Measurements from ENCODE around the gene TGFBR3. TPM values are rescaled to one million over a fixed set of nuclear protein-coding genes. Genes with fewer than 3 reads are reported as not detected.
A peak's percentile ranks its signal among the peaks of the same experiment; 100 is the strongest.

Gene TGFBR3
- total and polyA plus RNA-seq, 9 of the 15 experiments (the other 6 are each of a cell fraction or from before 2014, with no cell fraction given): 3.6 to 32.4 (median 15.6) TPM

DNA sequence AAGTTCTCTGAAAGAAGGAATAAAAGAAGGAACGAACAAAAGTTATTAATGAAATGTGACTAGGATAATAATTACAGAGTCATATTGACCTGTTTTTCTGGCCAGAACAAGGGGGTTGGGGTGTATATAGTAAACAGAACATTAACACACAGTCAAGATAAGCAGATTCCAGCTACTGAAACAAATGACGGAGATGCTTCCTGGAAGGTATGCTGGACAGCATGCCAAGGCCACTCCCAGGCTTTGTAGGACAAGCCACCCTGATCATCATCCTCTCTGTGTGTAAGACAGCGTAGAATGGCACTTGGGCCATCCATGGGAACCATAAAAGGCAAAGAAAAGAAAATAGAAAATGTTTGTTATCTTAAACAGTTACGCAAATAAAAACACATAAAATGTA lies 120.7 kb downstream of the TGFBR3 start:
- no TSS peak for BruUV-seq (replicated peaks)
- no peaks in the 10 kb centered on the region for H3K9me3 ChIP-seq (replicated peaks; ENCODE audit: control insufficient read depth, insufficient read depth, low read depth, low read length)
- 44% methylated on average over 4 of the region's 4 CpGs for WGBS (ENCODE audit: insufficient coverage, low coverage, missing lambda C conversion rate)
- no peak overlapping the region for H3K4me3 ChIP-seq
- no peaks in the 10 kb centered on the region for H4K20me1 ChIP-seq (replicated peaks; ENCODE audit: control insufficient read depth, insufficient read depth, low read length)
- H2AFZ ChIP-seq (ENCODE audit: low read depth, low read length): peak overlapping the region; percentile 8; the same call in 1 of the 2 replicates
- in situ Hi-C loops (cut with MboI) (no loop called here), intact Hi-C loops (cut with micrococcal nuclease) (no loop called here)
- CTCF ChIA-PET (ENCODE audit: low intra/inter-chr PET ratio): no interaction called here
- FAIRE-seq: peak; percentile 70
- H3K27ac ChIP-seq (ENCODE audit: extremely low read depth, low read depth, low read length): peak overlapping the region; percentile 29; the same call in 2 of the 3 replicates
- 0 out of 3 replicates have a peak, but pooled peaks cover 3% of the 10 kb centered on the region for H3K36me3 ChIP-seq (ENCODE audit: control insufficient read depth, insufficient read depth, low read length)
- POLR2A ChIA-PET: no interaction called here
- H3K27me3 ChIP-seq (ENCODE audit: control insufficient read depth in 2 of 2, insufficient read depth in 2 of 2, low read length in 2 of 2): no peaks in the 10 kb centered on the region
- H3K9ac ChIP-seq (ENCODE audit: insufficient read depth in 1 of 2, low read depth in 2 of 2, low read length in 2 of 2): no peak overlapping the region
- H3K4me1 ChIP-seq (replicated peaks in 1 of 2; ENCODE audit: control insufficient read depth in 2 of 2, insufficient read depth in 2 of 2, low read length in 2 of 2): peaks cover 12 to 64% of the 10 kb centered on the region in 2 experiments
- peak; percentile 46 for ATAC-seq
- DNase-seq (ENCODE audit: extremely low read depth in 1 of 4, low spot score in 3 of 4): peak in 2 of 4 experiments; percentile 47 to 59
- H3K79me2 ChIP-seq (ENCODE audit: control insufficient read depth, insufficient read depth, low read length): no peaks in the 10 kb centered on the region; the same call in 2 of the 3 replicates
- no peaks in the 10 kb centered on the region for H3K9me1 ChIP-seq (ENCODE audit: control insufficient read depth, insufficient read depth, low read length)
- 0 out of 2 replicates have a peak overlapping the region, but pooled peaks have one; percentile 3 for H3K4me2 ChIP-seq (ENCODE audit: insufficient read depth, low read length)
- TF ChIP-seq ZNF668 (CRISPR knock-in tag; IDR thresholded peaks at IDR 0.05): no peak
- TF ChIP-seq HMGN3 (IDR thresholded peaks at IDR 0.05; ENCODE audit: borderline replicate concordance, extremely low read depth, insufficient read length, low read depth, low read length): no peak
- TF ChIP-seq LCOR (CRISPR knock-in tag; IDR thresholded peaks at IDR 0.05): no peak
- TF ChIP-seq JUND (IDR thresholded peaks at IDR 0.05; ENCODE audit: borderline replicate concordance, low read depth, low read length): no peak
- peak; percentile 33; the same call in 1 of the 3 replicates for TF ChIP-seq JUND (tag; IDR thresholded peaks at IDR 0.05; ENCODE audit: borderline replicate concordance, low read depth, low read length)
- no peak for TF ChIP-seq CSDE1 (IDR thresholded peaks at IDR 0.05)
- TF ChIP-seq NFXL1 (CRISPR knock-in tag; IDR thresholded peaks at IDR 0.05): no peak
- no peak for TF ChIP-seq POLR2G (IDR thresholded peaks at IDR 0.05; ENCODE audit: low read depth, low read length)
- TF ChIP-seq MTA3 (IDR thresholded peaks at IDR 0.05; ENCODE audit: borderline replicate concordance): peak; percentile 24; the same call in 1 of the 2 replicates
- no peak for TF ChIP-seq SETDB1 (IDR thresholded peaks at IDR 0.05; ENCODE audit: low read length)
- TF ChIP-seq NCOA6 (IDR thresholded peaks at IDR 0.05): no peak
- TF ChIP-seq, protein P1, sequence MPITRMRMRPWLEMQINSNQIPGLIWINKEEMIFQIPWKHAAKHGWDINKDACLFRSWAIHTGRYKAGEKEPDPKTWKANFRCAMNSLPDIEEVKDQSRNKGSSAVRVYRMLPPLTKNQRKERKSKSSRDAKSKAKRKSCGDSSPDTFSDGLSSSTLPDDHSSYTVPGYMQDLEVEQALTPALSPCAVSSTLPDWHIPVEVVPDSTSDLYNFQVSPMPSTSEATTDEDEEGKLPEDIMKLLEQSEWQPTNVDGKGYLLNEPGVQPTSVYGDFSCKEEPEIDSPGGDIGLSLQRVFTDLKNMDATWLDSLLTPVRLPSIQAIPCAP (CRISPR knock-in tag; IDR thresholded peaks at IDR 0.05; ENCODE audit: borderline replicate concordance): no peak
- no peak for TF ChIP-seq ZNF212 (CRISPR knock-in tag; IDR thresholded peaks at IDR 0.05)
- no peak for TF ChIP-seq FIP1L1 (IDR thresholded peaks at IDR 0.05; ENCODE audit: low read depth, low read length, poor library complexity, severe bottlenecking)
